ENCODE results near the gene BGN.

DNA sequence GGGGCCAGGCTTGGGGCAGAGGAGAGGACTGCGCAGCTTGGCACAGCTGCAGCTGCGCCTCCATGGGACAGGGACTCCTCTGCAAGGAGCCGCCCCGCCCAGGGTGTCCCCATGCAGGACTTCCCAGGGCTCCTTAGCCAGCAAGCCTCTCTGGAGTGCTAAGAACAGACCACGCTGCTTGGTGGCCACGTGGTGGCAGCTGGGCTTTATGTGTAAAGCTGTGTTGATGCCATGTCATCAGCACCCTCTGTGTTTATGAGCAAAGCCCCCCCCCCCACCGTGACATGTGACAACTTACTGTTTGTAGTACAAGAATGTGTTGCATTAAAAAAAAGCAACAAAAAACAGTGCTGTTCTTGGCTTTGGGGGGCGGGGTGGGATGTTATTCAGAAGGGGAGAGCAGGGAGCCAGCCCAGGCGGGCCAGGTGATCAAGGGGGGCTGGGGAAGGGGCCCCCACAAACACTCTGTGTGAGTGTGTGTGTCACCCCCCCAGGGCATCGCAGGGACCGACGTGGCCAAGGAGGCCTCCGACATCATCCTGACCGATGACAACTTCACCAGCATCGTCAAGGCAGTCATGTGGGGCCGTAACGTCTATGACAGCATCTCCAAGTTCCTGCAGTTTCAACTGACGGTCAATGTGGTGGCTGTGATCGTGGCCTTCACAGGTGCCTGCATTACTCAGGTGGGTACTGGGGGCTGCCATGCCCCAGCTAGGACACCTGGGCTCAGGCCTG lies 63.0 kb downstream of the BGN start:
- TF ChIP-seq, protein P1, sequence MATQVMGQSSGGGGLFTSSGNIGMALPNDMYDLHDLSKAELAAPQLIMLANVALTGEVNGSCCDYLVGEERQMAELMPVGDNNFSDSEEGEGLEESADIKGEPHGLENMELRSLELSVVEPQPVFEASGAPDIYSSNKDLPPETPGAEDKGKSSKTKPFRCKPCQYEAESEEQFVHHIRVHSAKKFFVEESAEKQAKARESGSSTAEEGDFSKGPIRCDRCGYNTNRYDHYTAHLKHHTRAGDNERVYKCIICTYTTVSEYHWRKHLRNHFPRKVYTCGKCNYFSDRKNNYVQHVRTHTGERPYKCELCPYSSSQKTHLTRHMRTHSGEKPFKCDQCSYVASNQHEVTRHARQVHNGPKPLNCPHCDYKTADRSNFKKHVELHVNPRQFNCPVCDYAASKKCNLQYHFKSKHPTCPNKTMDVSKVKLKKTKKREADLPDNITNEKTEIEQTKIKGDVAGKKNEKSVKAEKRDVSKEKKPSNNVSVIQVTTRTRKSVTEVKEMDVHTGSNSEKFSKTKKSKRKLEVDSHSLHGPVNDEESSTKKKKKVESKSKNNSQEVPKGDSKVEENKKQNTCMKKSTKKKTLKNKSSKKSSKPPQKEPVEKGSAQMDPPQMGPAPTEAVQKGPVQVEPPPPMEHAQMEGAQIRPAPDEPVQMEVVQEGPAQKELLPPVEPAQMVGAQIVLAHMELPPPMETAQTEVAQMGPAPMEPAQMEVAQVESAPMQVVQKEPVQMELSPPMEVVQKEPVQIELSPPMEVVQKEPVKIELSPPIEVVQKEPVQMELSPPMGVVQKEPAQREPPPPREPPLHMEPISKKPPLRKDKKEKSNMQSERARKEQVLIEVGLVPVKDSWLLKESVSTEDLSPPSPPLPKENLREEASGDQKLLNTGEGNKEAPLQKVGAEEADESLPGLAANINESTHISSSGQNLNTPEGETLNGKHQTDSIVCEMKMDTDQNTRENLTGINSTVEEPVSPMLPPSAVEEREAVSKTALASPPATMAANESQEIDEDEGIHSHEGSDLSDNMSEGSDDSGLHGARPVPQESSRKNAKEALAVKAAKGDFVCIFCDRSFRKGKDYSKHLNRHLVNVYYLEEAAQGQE (IDR thresholded peaks at IDR 0.05; ENCODE audit: low read depth) = no peak
- TF ChIP-seq, protein P2, sequence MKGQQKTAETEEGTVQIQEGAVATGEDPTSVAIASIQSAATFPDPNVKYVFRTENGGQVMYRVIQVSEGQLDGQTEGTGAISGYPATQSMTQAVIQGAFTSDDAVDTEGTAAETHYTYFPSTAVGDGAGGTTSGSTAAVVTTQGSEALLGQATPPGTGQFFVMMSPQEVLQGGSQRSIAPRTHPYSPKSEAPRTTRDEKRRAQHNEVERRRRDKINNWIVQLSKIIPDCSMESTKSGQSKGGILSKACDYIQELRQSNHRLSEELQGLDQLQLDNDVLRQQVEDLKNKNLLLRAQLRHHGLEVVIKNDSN (IDR thresholded peaks at IDR 0.05) = no peak
- no peak for TF ChIP-seq CEBPB (IDR thresholded peaks at IDR 0.05)
- TF ChIP-seq EP300 (IDR thresholded peaks at IDR 0.05; ENCODE audit: borderline replicate concordance) = no peak
- TF ChIP-seq RAD21 (IDR thresholded peaks at IDR 0.05; ENCODE audit: low read depth) = no peak
- no peak for TF ChIP-seq NFIC (IDR thresholded peaks at IDR 0.05)
- no peak for TF ChIP-seq FOXM1 (IDR thresholded peaks at IDR 0.05; ENCODE audit: borderline replicate concordance, low read depth)
- TF ChIP-seq YY1 (IDR thresholded peaks at IDR 0.05; ENCODE audit: low read depth) = no peak
- TF ChIP-seq TCF12 (IDR thresholded peaks at IDR 0.05; ENCODE audit: low read depth) = no peak

All from Ishikawa (cell line).